Spleen (tissue), 11 donors: ENCODE data around the gene ZNF680. TPM values are rescaled to one million over a fixed set of nuclear protein-coding genes. Genes with fewer than 3 reads are reported as not detected.

ENCODE experiments used
- DNase-seq: peaks from one replicate; pipeline ENCODE4 v3.0.0-alpha.2; 2020
- H3K27ac ChIP-seq, 8 donors: fragments of 200-600 bp; sonication (generic) in 7 of 8; 1 replicate in 4 of 8; 2 replicates in 4 of 8; pipeline versions ENCODE4 v1.5.0 to v1.8.0; 2016 to 2021; ENCODE audit warnings: inconsistent platforms in 4 of 8, mild to moderate bottlenecking in 4 of 8, moderate library complexity in 1 of 8
- H3K27me3 ChIP-seq, 7 donors: fragments of 200-600 bp; sonication (generic) in 6 of 7; replicated peaks in 1 of 7; 1 replicate in 4 of 7; 2 replicates in 3 of 7; pipeline versions ENCODE4 v1.5.0 to v1.8.0; 2016 to 2021; ENCODE audit warnings: inconsistent platforms in 3 of 7, mild to moderate bottlenecking in 1 of 7
- H3K36me3 ChIP-seq, 6 donors: fragments of 200-600 bp; sonication (generic) in 5 of 6; 1 replicate in 4 of 6; 2 replicates in 2 of 6; pipeline versions ENCODE4 v1.5.0 to v1.8.0; 2016 to 2021; ENCODE audit warnings: inconsistent platforms in 2 of 6
- H3K4me1 ChIP-seq, 6 donors: fragments of 200-600 bp; sonication (generic) in 5 of 6; 1 replicate in 3 of 6; 2 replicates in 3 of 6; pipeline versions ENCODE4 v1.5.0 to v1.8.0; 2016 to 2021; ENCODE audit warnings: inconsistent platforms in 3 of 6
- H3K4me3 ChIP-seq, 8 donors: fragments of 200-600 bp; sonication (generic) in 7 of 8; 1 replicate in 4 of 8; 2 replicates in 4 of 8; pipeline versions ENCODE4 v1.5.0 to v1.8.0; 2016 to 2021; ENCODE audit warnings: inconsistent platforms in 4 of 8, mild to moderate bottlenecking in 4 of 8, moderate library complexity in 2 of 8
- H3K9me3 ChIP-seq, 8 donors: fragments of 200-600 bp; sonication (generic) in 7 of 8; 1 replicate in 4 of 8; 2 replicates in 4 of 8; pipeline versions ENCODE4 v1.5.0 to v1.8.0; 2016 to 2021; ENCODE audit warnings: inconsistent platforms in 4 of 8
- POLR2A ChIP-seq, 3 donors: fragments of 450-650 bp; IDR thresholded peaks; one replicate each; pipeline ENCODE4 v1.5.1; 2017; ENCODE audit warnings: antibody characterized with exemption in 3 of 3, mild to moderate bottlenecking in 1 of 3
- POLR2AphosphoS5 ChIP-seq, 3 donors: sonication (generic); formaldehyde crosslinking; IDR thresholded peaks; one replicate each; pipeline ENCODE4 v1.5.1; 2017; ENCODE audit warnings: antibody characterized with exemption in 3 of 3
- WGBS, 5 donors: extraction: QIAGEN DNeasy Blood & Tissue Kit in 3 of 5; methylation state at CpG; one replicate each; pipeline versions ENCODE4 v1.1.5 to v1.1.7; 2013 to 2018; 5-methylcytosine and 5-hydroxymethylcytosine counted together
- intact Hi-C: fragments of 100-400 bp; cut with DNase I; formaldehyde crosslinking; loops from one replicate; pipeline ENCODE4 v1.15.0; 2023; ENCODE audit warnings: low total_unique reads
- polyA plus RNA-seq, 3 donors: library from polyadenylated mRNA; stranded (reverse); fragments of 200-250 nt; gene quantifications; one replicate each; pipeline ENCODE4 v1.2.1, GENCODE V29; 2013
- total RNA-seq, 7 donors: library from RNA; depleted of rRNA in 3 of 7; stranded (reverse); fragments of >200 nt in 3 of 7; fragmentation: NEBNext Ultra II Directional in 4 of 7; extraction: Animal tissue kit (Norgen Biotek cat#: 25700) in 4 of 7; gene quantifications; one replicate each; pipeline versions ENCODE4 v1.1.0 to v1.2.1, GENCODE V29; 2016 to 2021
- TF ChIP-seq, protein P1 (sequence below), 11 experiments: fragments of 200-600 bp in 7 of 11; fragments of 450-650 bp in 4 of 11; sonication (generic) in 4 of 11; IDR thresholded peaks in 8 of 11; conservative IDR thresholded peaks in 3 of 11; 1 replicate in 7 of 11; 2 replicates in 4 of 11; pipeline versions ENCODE4 v1.4.0 to v1.8.0; 2016 to 2021; ENCODE audit warnings: antibody characterized with exemption in 11 of 11, inconsistent platforms in 4 of 11, mild to moderate bottlenecking in 1 of 11
- donor health status: healthy with polysubstance abuse.
- donor health status: DM: no; HTN: no; CAD: no; lungs with moderate emphysema.
- donor health status: DM: no; HTN: no; CAD: no.
- donor health status: Bipolar disorder and iron deficiency.
- donor health status: healthy.
- donor health status: DM: no; HTN: no; CAD: no.
- donor health status: DM: yes; HTN: yes; CAD: no.

Gene ZNF680
- total and polyA plus RNA-seq, 10 donors, result 5.0 to 47.8 (median 23.5) TPM

DNA sequence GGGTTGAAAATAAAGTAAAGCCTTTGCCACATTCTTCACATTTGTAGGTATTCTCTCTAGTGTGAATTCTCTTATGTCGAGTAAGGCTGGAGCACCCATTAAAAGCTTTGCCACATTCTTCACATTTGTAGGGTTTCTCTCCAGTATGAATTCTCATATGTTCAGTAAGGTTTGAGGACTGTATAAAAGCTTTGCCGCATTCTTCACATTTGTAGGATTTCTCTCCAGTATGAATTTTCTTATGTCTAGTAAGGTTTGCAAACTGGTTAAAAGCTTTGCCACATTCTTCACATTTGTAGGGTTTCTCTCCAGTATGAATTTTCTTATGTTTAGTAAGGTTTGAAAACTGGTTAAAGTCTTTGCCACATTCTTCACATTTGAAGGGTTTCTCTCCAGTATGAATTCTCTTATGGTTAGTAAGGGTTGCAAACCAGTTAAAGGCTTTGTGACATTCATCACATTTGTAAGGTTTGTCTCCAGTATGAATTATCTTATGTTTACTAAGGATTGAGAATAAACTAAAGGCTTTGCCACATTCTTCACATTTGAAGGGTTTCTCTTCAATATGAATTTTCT, 41.4 kb downstream of the ZNF680 start:
- Histone ChIP-seq H3K4me1 (no peaks in the 10 kb centered on the region), H3K27ac (no peak overlapping the region), H3K4me3 (no peak overlapping the region), H3K9me3 (peaks cover 36 to 100% (median 100%) of the 10 kb centered on the region in 8 donors), H3K36me3 (peaks cover 0 to 97% (median 56%) of the 10 kb centered on the region in 6 donors), H3K27me3 (no peaks in the 10 kb centered on the region)
- 92 to 100% (median 97%) methylated on average over 2 of the region's 2 CpGs for WGBS, 5 donors
- no peak for DNase-seq
- intact Hi-C loops, result no loop called here
- TF ChIP-seq POLR2AphosphoS5 (IDR thresholded peaks at IDR 0.05) (no peak), POLR2A (IDR thresholded peaks at IDR 0.05) (no peak)
- TF ChIP-seq, protein P1, sequence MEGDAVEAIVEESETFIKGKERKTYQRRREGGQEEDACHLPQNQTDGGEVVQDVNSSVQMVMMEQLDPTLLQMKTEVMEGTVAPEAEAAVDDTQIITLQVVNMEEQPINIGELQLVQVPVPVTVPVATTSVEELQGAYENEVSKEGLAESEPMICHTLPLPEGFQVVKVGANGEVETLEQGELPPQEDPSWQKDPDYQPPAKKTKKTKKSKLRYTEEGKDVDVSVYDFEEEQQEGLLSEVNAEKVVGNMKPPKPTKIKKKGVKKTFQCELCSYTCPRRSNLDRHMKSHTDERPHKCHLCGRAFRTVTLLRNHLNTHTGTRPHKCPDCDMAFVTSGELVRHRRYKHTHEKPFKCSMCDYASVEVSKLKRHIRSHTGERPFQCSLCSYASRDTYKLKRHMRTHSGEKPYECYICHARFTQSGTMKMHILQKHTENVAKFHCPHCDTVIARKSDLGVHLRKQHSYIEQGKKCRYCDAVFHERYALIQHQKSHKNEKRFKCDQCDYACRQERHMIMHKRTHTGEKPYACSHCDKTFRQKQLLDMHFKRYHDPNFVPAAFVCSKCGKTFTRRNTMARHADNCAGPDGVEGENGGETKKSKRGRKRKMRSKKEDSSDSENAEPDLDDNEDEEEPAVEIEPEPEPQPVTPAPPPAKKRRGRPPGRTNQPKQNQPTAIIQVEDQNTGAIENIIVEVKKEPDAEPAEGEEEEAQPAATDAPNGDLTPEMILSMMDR (IDR thresholded peaks at IDR 0.05 in 8 of 11, conservative IDR thresholded peaks at IDR 0.05 in 3 of 11), result no peak

DNA sequence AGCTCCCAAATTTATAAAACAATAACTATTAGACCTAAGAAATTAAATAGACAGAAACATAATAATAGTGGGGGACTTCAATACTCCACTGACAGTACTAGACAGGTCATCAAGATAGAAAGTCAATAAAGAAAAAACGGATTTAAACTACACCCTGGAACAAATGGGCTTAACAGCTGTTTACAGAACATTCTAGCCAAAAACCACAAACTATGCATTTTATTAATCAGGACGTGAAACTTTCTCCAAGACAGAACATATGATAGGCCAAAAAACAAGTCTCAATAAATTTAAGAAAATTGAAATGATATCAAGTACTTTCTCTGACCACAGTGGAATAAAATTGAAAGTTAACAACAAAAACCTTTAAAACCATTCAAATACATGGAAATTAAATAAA, 46.4 kb downstream of the ZNF680 start:
- WGBS, 5 donors, result 60 to 83% (median 81%) methylated on average over 2 of the region's 2 CpGs
- Histone ChIP-seq H3K9me3 (peaks cover 39 to 100% (median 100%) of the 10 kb centered on the region in 8 donors), H3K4me3 (no peak overlapping the region), H3K4me1 (no peaks in the 10 kb centered on the region), H3K27me3 (no peaks in the 10 kb centered on the region), H3K36me3 (peaks cover 0 to 96% (median 22%) of the 10 kb centered on the region in 6 donors), H3K27ac (no peak overlapping the region)
- no peak for DNase-seq
- TF ChIP-seq, protein P1 (IDR thresholded peaks at IDR 0.05 in 8 of 11, conservative IDR thresholded peaks at IDR 0.05 in 3 of 11), result no peak
- TF ChIP-seq POLR2A (IDR thresholded peaks at IDR 0.05) (no peak), POLR2AphosphoS5 (IDR thresholded peaks at IDR 0.05) (no peak)
- intact Hi-C loops, result no loop called here

DNA sequence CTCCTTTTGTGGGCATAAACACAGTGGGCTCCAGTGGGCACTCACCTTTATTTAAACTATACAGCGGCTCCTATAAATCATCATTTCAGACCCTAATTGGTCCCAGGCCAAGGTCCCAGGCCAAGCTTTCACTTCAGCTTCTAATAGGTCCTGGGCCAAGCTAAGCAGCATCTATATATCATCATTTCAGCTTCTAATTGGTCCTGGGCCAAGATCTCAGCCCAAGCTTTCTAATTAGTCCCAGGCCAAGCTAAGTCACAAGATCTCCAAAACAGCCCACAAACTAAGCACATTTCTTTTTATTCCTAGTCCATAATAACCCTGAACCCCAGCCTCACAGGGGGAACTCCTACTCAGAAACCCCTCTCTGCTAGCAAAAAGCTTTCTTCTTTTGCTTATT, 47.1 kb downstream of the ZNF680 start:
- no peak overlapping the region for H3K27ac ChIP-seq
- WGBS, 5 donors, result 75 to 95% (median 81%) methylated on average over 1 of the region's 1 CpG
- intact Hi-C loops, result no loop called here
- peaks cover 33 to 100% (median 100%) of the 10 kb centered on the region in 8 donors for H3K9me3 ChIP-seq
- H3K36me3 ChIP-seq, result peaks cover 0 to 96% (median 17%) of the 10 kb centered on the region in 6 donors
- TF ChIP-seq POLR2A (IDR thresholded peaks at IDR 0.05), result no peak
- TF ChIP-seq, protein P1 (IDR thresholded peaks at IDR 0.05 in 8 of 11, conservative IDR thresholded peaks at IDR 0.05 in 3 of 11), result no peak
- no peak for TF ChIP-seq POLR2AphosphoS5 (IDR thresholded peaks at IDR 0.05)
- no peak overlapping the region for H3K4me3 ChIP-seq
- H3K27me3 ChIP-seq, result no peaks in the 10 kb centered on the region
- no peak for DNase-seq
- no peaks in the 10 kb centered on the region for H3K4me1 ChIP-seq

DNA sequence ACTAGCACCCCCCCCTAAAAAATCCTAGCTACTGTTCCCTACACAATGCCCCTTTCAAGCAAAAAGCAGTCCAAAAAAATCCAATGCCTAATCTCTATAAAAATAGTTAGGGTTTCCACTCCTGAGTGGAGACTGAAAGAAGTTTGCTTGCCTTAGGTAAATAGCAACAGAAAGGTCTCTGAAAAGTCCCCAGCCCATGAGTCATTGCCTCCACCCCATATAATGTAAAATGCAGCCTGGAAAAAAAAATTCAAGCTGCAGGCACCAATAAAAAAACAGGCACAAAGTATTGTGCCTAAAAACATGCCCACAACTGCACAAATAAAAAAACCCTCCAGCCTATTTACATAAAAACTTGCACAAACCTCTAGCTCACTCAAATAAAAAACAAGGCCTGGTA, 47.5 kb downstream of the ZNF680 start:
- no peaks in the 10 kb centered on the region for H3K4me1 ChIP-seq
- H3K27ac ChIP-seq, result no peak overlapping the region
- H3K27me3 ChIP-seq, result no peaks in the 10 kb centered on the region
- TF ChIP-seq, protein P1 (IDR thresholded peaks at IDR 0.05 in 8 of 11, conservative IDR thresholded peaks at IDR 0.05 in 3 of 11), result no peak
- TF ChIP-seq POLR2A (IDR thresholded peaks at IDR 0.05) (no peak), POLR2AphosphoS5 (IDR thresholded peaks at IDR 0.05) (no peak)
- no peak overlapping the region for H3K4me3 ChIP-seq
- DNase-seq, result no peak
- H3K9me3 ChIP-seq, result peaks cover 30 to 100% (median 99%) of the 10 kb centered on the region in 8 donors
- intact Hi-C loops, result no loop called here
- H3K36me3 ChIP-seq, result peaks cover 0 to 91% (median 13%) of the 10 kb centered on the region in 6 donors
